ENCODE results near the gene S1PR4.

Gene S1PR4

GRCh38 chr19:3224346-3225168 is 46.0 kb downstream of the S1PR4 start, which contains the start of gene CELF5:
Gene CELF5 (plus strand): TSS chr19:3224661. CDS start chr19:3224740, 79 bp downstream.
- DNase-seq = no peak

DNA sequence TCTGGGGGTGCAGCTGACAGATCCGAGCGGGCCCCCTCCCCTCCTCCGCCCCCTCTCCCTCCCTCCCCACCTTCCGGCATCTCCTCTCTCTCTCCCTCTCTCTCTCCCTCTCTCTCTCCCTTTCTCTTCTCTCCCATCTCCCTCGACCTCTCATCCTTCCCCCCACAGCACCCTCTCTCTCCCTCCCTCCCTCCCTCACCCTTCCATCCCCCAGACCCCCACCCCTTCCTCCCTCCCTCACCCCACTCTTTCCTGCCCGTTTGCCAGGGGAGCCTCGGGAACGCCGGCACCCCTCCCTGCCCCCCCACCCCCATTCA is 46.6 kb downstream of the S1PR4 start:
- DNase-seq = no peak

- DNase-seq = no peak
These were observed 47.1 kb downstream of the S1PR4 start for GRCh38 chr19:3225677-3226093.

DNA sequence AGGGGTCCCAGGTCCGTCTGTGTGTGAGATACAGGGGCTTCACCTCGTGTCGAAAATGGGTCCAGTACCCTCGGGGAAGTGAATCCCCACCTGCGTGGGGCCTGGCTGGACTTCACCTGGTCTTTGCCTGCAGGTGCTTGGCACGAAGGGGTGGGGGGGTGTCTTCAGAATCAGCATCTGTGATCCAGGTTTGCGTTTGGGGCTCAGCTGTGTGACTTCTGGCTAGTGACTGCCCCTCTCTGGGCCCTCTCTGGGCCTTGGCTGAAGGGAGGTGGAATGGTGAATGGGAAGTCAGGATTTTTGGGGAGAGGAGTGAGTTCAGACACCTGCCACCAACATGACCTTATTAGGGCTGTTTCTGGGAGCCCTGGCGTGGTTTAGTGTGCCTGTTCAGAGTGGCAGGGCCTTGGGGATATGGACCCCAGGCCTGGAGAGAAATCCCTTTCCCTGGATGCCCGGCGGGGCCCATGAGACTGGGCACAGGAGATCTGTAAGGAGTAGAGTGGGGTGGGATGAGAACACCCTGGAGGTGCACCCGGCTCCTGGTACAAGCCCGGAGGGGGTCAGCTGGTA is 48.6 kb downstream of the S1PR4 start:
- no peak for DNase-seq

GRCh38 chr19:3229346-3229743 is 50.8 kb downstream of the S1PR4 start:
- no peak for DNase-seq

All from NCI-H526 treated with DMSO at 0.1 percent for 48 hours (cell line).